ENCODE data around the gene JAZF1. TPM values are rescaled to one million over a fixed set of nuclear protein-coding genes. Genes with fewer than 3 reads are reported as not detected.

Gene JAZF1
- total and polyA plus RNA-seq, 12 donors, result 6.9 to 42.3 (median 30.0) TPM

DNA sequence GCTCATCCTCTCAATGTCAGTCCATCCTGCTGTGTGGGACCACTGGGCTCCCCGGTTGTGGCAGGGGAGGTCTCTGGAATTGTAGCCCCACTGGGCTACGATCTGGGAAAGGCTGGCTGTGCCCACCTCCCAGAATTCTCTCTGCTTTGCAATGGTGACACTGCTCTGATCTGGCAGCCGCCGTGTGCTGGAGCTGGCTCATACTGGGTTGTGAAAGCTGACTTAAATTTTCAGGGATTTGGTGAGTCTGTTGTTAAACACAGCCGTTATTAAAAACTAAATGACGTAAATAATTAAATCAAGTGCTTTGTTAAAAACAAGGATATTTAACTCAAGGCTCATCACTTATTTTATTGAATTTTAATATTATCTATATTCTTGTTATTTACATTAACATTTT is 280.6 kb downstream of the JAZF1 start:
- no peak for DNase-seq
- 94% methylated on average over 6 of the region's 6 CpGs for WGBS, 2 donors
- Histone ChIP-seq H3K9me3 (no peaks in the 10 kb centered on the region), H3K4me3 (no peak overlapping the region), H3K27ac (peak overlapping the region in 1 of 10 donors; percentile 83), H3K36me3 (peaks cover 0 to 3% (median 0%) of the 10 kb centered on the region in 9 donors), H3K27me3 (no peaks in the 10 kb centered on the region), H3K4me1 (peaks cover 0 to 64% (median 16%) of the 10 kb centered on the region in 9 donors)
- intact Hi-C loops (cut with DNase I), result loop anchor here in 1 of 10 donors (5.0 kb wide), 1 partner anchor 693 kb away; no protein-coding TSS in a partner anchor
- no peak for ATAC-seq
- TF ChIP-seq, protein P1, sequence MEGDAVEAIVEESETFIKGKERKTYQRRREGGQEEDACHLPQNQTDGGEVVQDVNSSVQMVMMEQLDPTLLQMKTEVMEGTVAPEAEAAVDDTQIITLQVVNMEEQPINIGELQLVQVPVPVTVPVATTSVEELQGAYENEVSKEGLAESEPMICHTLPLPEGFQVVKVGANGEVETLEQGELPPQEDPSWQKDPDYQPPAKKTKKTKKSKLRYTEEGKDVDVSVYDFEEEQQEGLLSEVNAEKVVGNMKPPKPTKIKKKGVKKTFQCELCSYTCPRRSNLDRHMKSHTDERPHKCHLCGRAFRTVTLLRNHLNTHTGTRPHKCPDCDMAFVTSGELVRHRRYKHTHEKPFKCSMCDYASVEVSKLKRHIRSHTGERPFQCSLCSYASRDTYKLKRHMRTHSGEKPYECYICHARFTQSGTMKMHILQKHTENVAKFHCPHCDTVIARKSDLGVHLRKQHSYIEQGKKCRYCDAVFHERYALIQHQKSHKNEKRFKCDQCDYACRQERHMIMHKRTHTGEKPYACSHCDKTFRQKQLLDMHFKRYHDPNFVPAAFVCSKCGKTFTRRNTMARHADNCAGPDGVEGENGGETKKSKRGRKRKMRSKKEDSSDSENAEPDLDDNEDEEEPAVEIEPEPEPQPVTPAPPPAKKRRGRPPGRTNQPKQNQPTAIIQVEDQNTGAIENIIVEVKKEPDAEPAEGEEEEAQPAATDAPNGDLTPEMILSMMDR (IDR thresholded peaks at IDR 0.05), result no peak

DNA sequence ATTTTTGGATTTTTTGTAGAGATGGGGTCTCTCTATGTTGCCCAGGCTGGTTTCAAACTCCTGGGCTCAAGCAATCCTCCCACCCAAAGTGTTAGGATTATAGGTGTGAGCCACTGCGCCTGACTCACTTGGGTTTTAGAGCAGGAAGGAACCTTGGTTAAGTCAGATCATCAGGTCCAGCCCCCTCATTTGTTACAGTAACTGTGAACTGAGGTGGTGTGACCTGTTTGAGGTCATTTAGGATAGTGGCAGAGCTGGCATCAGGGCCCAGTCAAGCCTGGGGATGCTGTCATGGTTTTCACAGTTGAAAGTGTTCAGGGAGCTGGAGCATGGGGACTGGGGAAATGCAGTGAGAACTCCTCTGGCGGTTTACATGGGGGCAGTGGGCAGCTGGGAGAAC is 281.0 kb downstream of the JAZF1 start:
- Histone ChIP-seq H3K27me3 (no peaks in the 10 kb centered on the region), H3K4me1 (peaks cover 0 to 64% (median 16%) of the 10 kb centered on the region in 9 donors), H3K27ac (no peak overlapping the region), H3K9me3 (no peaks in the 10 kb centered on the region), H3K4me3 (no peak overlapping the region), H3K36me3 (peaks cover 0 to 7% (median 0%) of the 10 kb centered on the region in 9 donors)
- no peak for ATAC-seq
- 95 to 97% methylated on average over 2 of the region's 2 CpGs for WGBS, 2 donors
- no peak for DNase-seq
- intact Hi-C loops (cut with DNase I), result no loop called here
- TF ChIP-seq, protein P1 (IDR thresholded peaks at IDR 0.05), result no peak

DNA sequence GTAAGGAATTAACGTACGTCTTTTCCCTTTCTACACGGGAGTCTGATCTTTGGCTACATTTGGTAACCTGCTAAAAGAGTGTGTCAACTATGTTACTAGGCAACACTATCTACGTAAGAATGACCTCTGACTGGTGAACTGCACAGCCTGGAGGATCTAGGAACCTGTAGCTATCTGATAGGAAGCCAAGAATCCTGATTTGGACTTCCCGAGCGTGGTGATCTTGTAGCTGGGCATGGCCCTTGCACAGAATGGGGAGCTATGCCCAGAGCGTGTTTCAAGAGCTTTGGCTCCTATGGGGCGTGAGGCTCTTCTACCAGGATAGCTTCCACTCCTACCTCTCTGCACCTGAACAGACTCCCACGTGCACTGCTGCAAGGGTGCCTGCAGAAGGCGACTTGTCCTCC is 283.2 kb downstream of the JAZF1 start:
- Histone ChIP-seq H3K4me1 (peaks cover 0 to 64% (median 16%) of the 10 kb centered on the region in 9 donors), H3K4me3 (no peak overlapping the region), H3K36me3 (peaks cover 0 to 24% (median 7%) of the 10 kb centered on the region in 9 donors), H3K27me3 (no peaks in the 10 kb centered on the region), H3K9me3 (no peaks in the 10 kb centered on the region), H3K27ac (no peak overlapping the region)
- 68 to 69% methylated on average over 10 of the region's 10 CpGs for WGBS, 2 donors
- DNase-seq (no peak), ATAC-seq (peak in 6 of 8 donors; percentile 28 to 79 (median 47))
- intact Hi-C loops (cut with DNase I), result no loop called here
- TF ChIP-seq, protein P1 (IDR thresholded peaks at IDR 0.05), result no peak

DNA sequence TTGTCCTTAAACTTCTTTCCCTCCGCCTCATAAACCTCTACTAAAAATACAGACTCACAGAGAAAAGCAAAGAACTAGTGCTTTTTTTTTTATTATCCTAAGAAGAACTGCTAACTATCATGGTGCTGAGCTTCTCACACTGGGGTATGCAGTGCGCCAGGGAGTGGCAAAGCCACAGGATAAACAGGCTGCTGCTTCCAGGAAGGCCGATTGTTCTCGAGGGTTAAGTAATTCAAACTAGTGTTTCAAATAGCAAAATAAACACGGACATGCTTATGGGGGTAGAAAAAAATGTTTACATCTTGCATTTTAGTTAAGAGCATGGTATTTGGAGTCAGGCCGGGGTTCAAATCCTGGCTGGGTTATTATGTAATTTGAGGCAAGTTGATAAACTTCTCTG is 283.6 kb downstream of the JAZF1 start:
- Histone ChIP-seq H3K4me1 (peaks cover 0 to 62% (median 16%) of the 10 kb centered on the region in 9 donors), H3K27me3 (no peaks in the 10 kb centered on the region), H3K27ac (no peak overlapping the region), H3K9me3 (no peaks in the 10 kb centered on the region), H3K36me3 (peaks cover 0 to 25% (median 7%) of the 10 kb centered on the region in 9 donors), H3K4me3 (no peak overlapping the region)
- DNase-seq (no peak), ATAC-seq (no peak)
- TF ChIP-seq, protein P1 (IDR thresholded peaks at IDR 0.05), result no peak
- 79 to 86% methylated on average over 6 of the region's 6 CpGs for whole genome bisulfite sequencing, 2 donors
- intact Hi-C loops (cut with DNase I), result no loop called here
